Endodermal cell (in vitro differentiated cells): ENCODE data around the gene PDE6G. TPM values are rescaled to one million over a fixed set of nuclear protein-coding genes. Genes with fewer than 3 reads are reported as not detected.

ENCODE experiments used
- DNase-seq: peaks from one replicate; pipeline ENCODE4 v3.0.0-alpha.2; 2017
- H3K27ac ChIP-seq: 2 replicates; pipeline ENCODE4 v1.5.1; 2013; ENCODE audit warnings: mild to moderate bottlenecking, low read depth, low read length, moderate library complexity
- H3K27me3 ChIP-seq: 2 replicates; pipeline ENCODE4 v1.6.1; 2013; ENCODE audit warnings: mild to moderate bottlenecking, low read length, moderate library complexity; ENCODE audit not compliant: insufficient read depth, control insufficient read depth, poor library complexity, severe bottlenecking
- H3K36me3 ChIP-seq: 2 replicates; pipeline ENCODE4 v1.7.0; 2013; ENCODE audit warnings: mild to moderate bottlenecking, low read length, moderate library complexity; ENCODE audit not compliant: control insufficient read depth, insufficient read depth
- H3K4me1 ChIP-seq: one replicate; pipeline ENCODE4 v1.7.0; 2013; ENCODE audit warnings: low read length; ENCODE audit not compliant: control insufficient read depth, insufficient read depth
- H3K4me3 ChIP-seq: 2 replicates; pipeline ENCODE4 v1.5.1; 2013; ENCODE audit warnings: mild to moderate bottlenecking, low read length, moderate library complexity
- H3K9ac ChIP-seq: 2 replicates; pipeline ENCODE4 v1.6.1; 2013; ENCODE audit warnings: mild to moderate bottlenecking, low read length, moderate library complexity; ENCODE audit not compliant: poor library complexity, severe bottlenecking; ENCODE audit errors: extremely low read depth
- H3K9me3 ChIP-seq: 2 replicates; pipeline ENCODE4 v1.6.1; 2013; ENCODE audit warnings: mild to moderate bottlenecking, low read length, moderate library complexity; ENCODE audit not compliant: control insufficient read depth
- H3K27ac Mint-ChIP-seq: 2 replicates; pipeline ENCODE4 v1.8.0; 2020; ENCODE audit warnings: mixed read lengths
- H3K27me3 Mint-ChIP-seq: 2 replicates; pipeline ENCODE4 v1.8.0; 2021; ENCODE audit warnings: mild to moderate bottlenecking, mixed read lengths; ENCODE audit not compliant: insufficient read depth
- H3K36me3 Mint-ChIP-seq: 2 replicates; pipeline ENCODE4 v1.8.0; 2020; ENCODE audit warnings: low read depth, mixed read lengths
- H3K4me1 Mint-ChIP-seq: 2 replicates; pipeline ENCODE4 v1.8.0; 2020; ENCODE audit warnings: mixed read lengths
- H3K4me3 Mint-ChIP-seq: 2 replicates; pipeline ENCODE4 v1.8.0; 2020; ENCODE audit warnings: mild to moderate bottlenecking, moderate library complexity, mixed read lengths
- H3K9me3 Mint-ChIP-seq: 2 replicates; pipeline ENCODE4 v1.8.0; 2020; ENCODE audit warnings: mild to moderate bottlenecking, mixed read lengths
- WGBS, 2 experiments: methylation state at CpG; one replicate each; pipeline versions ENCODE4 v1.1.5 to v1.1.7; 2013; ENCODE audit warnings: missing lambda C conversion rate in 2 of 2, mixed read lengths in 1 of 2; ENCODE audit not compliant: insufficient coverage in 1 of 2, insufficient read length in 1 of 2; 5-methylcytosine and 5-hydroxymethylcytosine counted together
- total RNA-seq, 2 donors: library from RNA; stranded (reverse); fragmentation: NEBNext Ultra II Directional in 1 of 2; extraction: Animal tissue kit (Norgen Biotek cat#: 25700) in 1 of 2; gene quantifications; 2 replicates in 1 of 2; 3 replicates in 1 of 2; pipeline ENCODE4 v1.2.1, GENCODE V29; 2021
- TF ChIP-seq, protein P1 (sequence below): fragments of 200-600 bp; sonication (generic); conservative IDR thresholded peaks from 2 replicates; pipeline ENCODE4 v1.5.0; 2021; ENCODE audit warnings: antibody characterized with exemption, mild to moderate bottlenecking

Gene PDE6G
- total RNA-seq, 2 donors from 2014 or later: 3.2 to 4.3 TPM

DNA sequence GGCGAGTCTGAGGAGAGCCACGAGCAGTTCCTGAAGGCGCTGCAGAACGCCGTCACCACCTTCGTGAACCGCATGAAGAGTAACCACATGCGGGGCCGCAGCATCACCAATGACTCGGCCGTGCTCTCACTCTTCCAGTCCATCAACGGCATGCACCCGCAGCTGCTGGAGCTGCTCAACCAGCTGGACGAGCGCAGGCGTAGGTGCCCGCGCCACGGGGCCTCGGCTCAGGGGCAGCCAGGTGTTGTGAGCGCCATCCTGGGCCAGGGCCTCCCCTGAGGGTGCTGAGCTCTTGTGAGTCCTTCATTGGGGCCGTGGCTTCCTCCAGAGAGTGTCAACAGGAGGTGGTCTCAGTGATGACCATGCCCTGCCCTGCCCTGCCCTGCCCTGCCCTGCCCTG is 39.5 kb upstream of the PDE6G start:
- no peak overlapping the region for H3K4me3 Mint-ChIP-seq
- no peak for DNase-seq
- no peaks in the 10 kb centered on the region for H3K4me1 ChIP-seq
- no peaks in the 10 kb centered on the region for H3K9me3 ChIP-seq
- WGBS, 2 experiments: 96% methylated on average over 19 to 22 of the region's 22 CpGs
- peaks cover 55% of the 10 kb centered on the region for H3K36me3 Mint-ChIP-seq
- no peaks in the 10 kb centered on the region for H3K27me3 ChIP-seq
- TF ChIP-seq, protein P1, sequence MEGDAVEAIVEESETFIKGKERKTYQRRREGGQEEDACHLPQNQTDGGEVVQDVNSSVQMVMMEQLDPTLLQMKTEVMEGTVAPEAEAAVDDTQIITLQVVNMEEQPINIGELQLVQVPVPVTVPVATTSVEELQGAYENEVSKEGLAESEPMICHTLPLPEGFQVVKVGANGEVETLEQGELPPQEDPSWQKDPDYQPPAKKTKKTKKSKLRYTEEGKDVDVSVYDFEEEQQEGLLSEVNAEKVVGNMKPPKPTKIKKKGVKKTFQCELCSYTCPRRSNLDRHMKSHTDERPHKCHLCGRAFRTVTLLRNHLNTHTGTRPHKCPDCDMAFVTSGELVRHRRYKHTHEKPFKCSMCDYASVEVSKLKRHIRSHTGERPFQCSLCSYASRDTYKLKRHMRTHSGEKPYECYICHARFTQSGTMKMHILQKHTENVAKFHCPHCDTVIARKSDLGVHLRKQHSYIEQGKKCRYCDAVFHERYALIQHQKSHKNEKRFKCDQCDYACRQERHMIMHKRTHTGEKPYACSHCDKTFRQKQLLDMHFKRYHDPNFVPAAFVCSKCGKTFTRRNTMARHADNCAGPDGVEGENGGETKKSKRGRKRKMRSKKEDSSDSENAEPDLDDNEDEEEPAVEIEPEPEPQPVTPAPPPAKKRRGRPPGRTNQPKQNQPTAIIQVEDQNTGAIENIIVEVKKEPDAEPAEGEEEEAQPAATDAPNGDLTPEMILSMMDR: no peak
- H3K36me3 ChIP-seq: peaks cover 60% of the 10 kb centered on the region
- H3K4me1 Mint-ChIP-seq: no peaks in the 10 kb centered on the region
- H3K9me3 Mint-ChIP-seq: no peaks in the 10 kb centered on the region
- no peak overlapping the region for H3K27ac ChIP-seq
- no peaks in the 10 kb centered on the region for H3K27me3 Mint-ChIP-seq
- H3K27ac Mint-ChIP-seq: no peak overlapping the region
- H3K9ac ChIP-seq: no peak overlapping the region
- no peak overlapping the region for H3K4me3 ChIP-seq

DNA sequence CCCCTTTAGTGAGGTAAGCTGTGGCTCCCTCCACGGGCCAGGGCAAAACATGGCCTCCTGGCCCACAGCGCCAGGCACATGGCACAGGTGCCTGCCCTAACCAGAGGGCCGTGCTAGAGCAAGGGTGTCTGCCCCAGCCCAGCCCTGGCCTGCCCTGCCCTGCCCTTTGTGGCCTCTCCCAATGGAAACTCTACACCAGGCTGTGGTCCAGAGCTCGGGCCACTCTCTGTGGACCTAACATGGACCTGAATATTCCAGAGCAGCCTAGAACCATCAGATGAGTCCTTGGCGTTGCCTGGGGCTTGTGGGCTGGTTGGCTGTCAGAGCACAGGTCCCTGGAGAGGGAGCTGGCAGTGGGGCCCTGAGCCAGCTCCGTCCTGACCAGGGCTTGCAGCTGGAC is 38.9 kb upstream of the PDE6G start:
- no peak overlapping the region for H3K4me3 Mint-ChIP-seq
- DNase-seq: no peak
- Histone ChIP-seq H3K36me3 (peaks cover 60% of the 10 kb centered on the region), H3K4me1 (no peaks in the 10 kb centered on the region), H3K9me3 (no peaks in the 10 kb centered on the region), H3K27ac (no peak overlapping the region), H3K27me3 (no peaks in the 10 kb centered on the region), H3K4me3 (no peak overlapping the region), H3K9ac (no peak overlapping the region)
- no peaks in the 10 kb centered on the region for H3K9me3 Mint-ChIP-seq
- no peaks in the 10 kb centered on the region for H3K27me3 Mint-ChIP-seq
- H3K4me1 Mint-ChIP-seq: no peaks in the 10 kb centered on the region
- 92 to 98% methylated on average over 4 to 6 of the region's 6 CpGs for WGBS, 2 experiments
- H3K36me3 Mint-ChIP-seq: peaks cover 53% of the 10 kb centered on the region
- TF ChIP-seq, protein P1: no peak
- H3K27ac Mint-ChIP-seq: no peak overlapping the region

DNA sequence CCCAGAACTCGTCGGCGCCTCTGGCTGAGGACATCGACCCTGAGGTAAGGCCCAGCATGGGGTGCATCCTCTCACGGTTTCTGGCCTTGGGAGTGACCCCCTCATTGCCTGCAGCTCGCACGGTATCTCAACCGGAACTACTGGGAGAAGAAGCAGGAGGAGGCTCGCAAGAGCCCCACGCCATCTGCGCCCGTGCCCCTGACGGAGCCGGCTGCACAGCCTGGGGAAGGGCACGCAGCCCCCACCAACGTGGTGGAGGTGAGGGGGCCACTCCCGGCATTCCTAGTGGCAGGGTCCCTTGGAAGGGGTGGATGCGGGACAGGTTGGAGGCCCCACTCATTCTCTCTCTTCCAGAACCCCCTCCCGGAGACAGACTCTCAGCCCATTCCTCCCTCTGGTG is 38.5 kb upstream of the PDE6G start:
- TF ChIP-seq, protein P1: no peak
- Histone ChIP-seq H3K36me3 (peaks cover 61% of the 10 kb centered on the region), H3K4me1 (no peaks in the 10 kb centered on the region), H3K27ac (no peak overlapping the region), H3K9ac (no peak overlapping the region), H3K4me3 (no peak overlapping the region), H3K27me3 (no peaks in the 10 kb centered on the region), H3K9me3 (no peaks in the 10 kb centered on the region)
- Mint-ChIP-seq H3K4me1 (no peaks in the 10 kb centered on the region), H3K27ac (no peak overlapping the region), H3K4me3 (no peak overlapping the region), H3K9me3 (no peaks in the 10 kb centered on the region), H3K27me3 (no peaks in the 10 kb centered on the region), H3K36me3 (peaks cover 56% of the 10 kb centered on the region)
- WGBS, 2 experiments: 93 to 95% methylated on average over 9 to 19 of the region's 19 CpGs
- DNase-seq: no peak
